Esophagus muscularis mucosa (tissue), 4 donors: ENCODE measurements around the gene ZNF490. TPM values are rescaled to one million over a fixed set of nuclear protein-coding genes. Genes with fewer than 3 reads are reported as not detected.
A peak's percentile ranks its signal among the peaks of the same experiment; 100 is the strongest.

Experiments used
- DNase-seq: peaks from one replicate; pipeline ENCODE4 v3.0.0-alpha.2; 2017; ENCODE audit errors: extremely low spot score
- H3K27ac ChIP-seq, 4 donors: fragments of 200-600 bp; sonication (generic); replicated peaks in 1 of 4; 1 replicate in 3 of 4; 2 replicates in 1 of 4; pipeline ENCODE4 v1.5.1; 2016 to 2019; ENCODE audit warnings: mild to moderate bottlenecking in 1 of 4
- H3K27me3 ChIP-seq, 4 donors: fragments of 200-600 bp; sonication (generic); one replicate each; pipeline versions ENCODE4 v1.5.1 to v1.6.0; 2016 to 2019
- H3K36me3 ChIP-seq, 4 donors: fragments of 200-600 bp; sonication (generic); one replicate each; pipeline ENCODE4 v1.5.1; 2016 to 2019
- H3K4me1 ChIP-seq, 4 donors: fragments of 200-600 bp; sonication (generic); one replicate each; pipeline ENCODE4 v1.5.1; 2016 to 2019
- H3K4me3 ChIP-seq, 4 donors: fragments of 200-600 bp; sonication (generic); 1 replicate in 2 of 4; 2 replicates in 2 of 4; pipeline ENCODE4 v1.5.1; 2016 to 2019; ENCODE audit warnings: mild to moderate bottlenecking in 4 of 4, moderate library complexity in 1 of 4
- H3K9me3 ChIP-seq, 4 donors: fragments of 200-600 bp; sonication (generic); 1 replicate in 3 of 4; 2 replicates in 1 of 4; pipeline ENCODE4 v1.5.1; 2016 to 2019
- EP300 ChIP-seq: sonication (generic); formaldehyde crosslinking; IDR thresholded peaks from one replicate; pipeline ENCODE4 v1.6.1; 2017; ENCODE audit warnings: antibody characterized with exemption
- POLR2A ChIP-seq: fragments of 450-650 bp; IDR thresholded peaks from one replicate; pipeline ENCODE4 v1.6.1; 2017; ENCODE audit warnings: antibody characterized with exemption, moderate library complexity, mild to moderate bottlenecking, low read depth
- POLR2AphosphoS5 ChIP-seq, 2 donors: sonication (generic); formaldehyde crosslinking; IDR thresholded peaks; one replicate each; pipeline ENCODE4 v1.6.1; 2017; ENCODE audit warnings: antibody characterized with exemption in 2 of 2
- WGBS: methylation state at CpG from one replicate; pipeline ENCODE4 v1.1.5; 2018; 5-methylcytosine and 5-hydroxymethylcytosine counted together
- intact Hi-C: fragments of 100-400 bp; cut with DNase I; formaldehyde crosslinking; loops from one replicate; pipeline ENCODE4 v1.15.1; 2023
- total RNA-seq, 4 donors: library from RNA; depleted of rRNA; stranded (reverse); fragments of >200 nt; gene quantifications; one replicate each; pipeline versions ENCODE4 v1.1.0 to v1.2.1, GENCODE V29; 2016
- TF ChIP-seq, protein P1 (sequence below), 3 experiments: fragments of 200-600 bp in 2 of 3; fragments of 450-650 bp in 1 of 3; sonication (generic) in 2 of 3; IDR thresholded peaks; one replicate each; pipeline ENCODE4 v1.5.1; 2017 to 2019; ENCODE audit warnings: antibody characterized with exemption in 3 of 3, mild to moderate bottlenecking in 2 of 3, moderate library complexity in 1 of 3

The ZNF490 gene
- total RNA-seq, 4 donors from 2014 or later: 3.3 to 6.7 (median 5.3) TPM

- Histone ChIP-seq H3K4me3 (no peak overlapping the region), H3K27ac (no peak overlapping the region), H3K9me3 (no peaks in the 10 kb centered on the region), H3K4me1 (no peaks in the 10 kb centered on the region), H3K27me3 (no peaks in the 10 kb centered on the region), H3K36me3 (peaks cover 5 to 39% (median 27%) of the 10 kb centered on the region in 4 donors)
- intact Hi-C loops: no loop called here
- TF ChIP-seq POLR2AphosphoS5 (IDR thresholded peaks at IDR 0.05) (no peak), EP300 (no peak)
- TF ChIP-seq, protein P1, sequence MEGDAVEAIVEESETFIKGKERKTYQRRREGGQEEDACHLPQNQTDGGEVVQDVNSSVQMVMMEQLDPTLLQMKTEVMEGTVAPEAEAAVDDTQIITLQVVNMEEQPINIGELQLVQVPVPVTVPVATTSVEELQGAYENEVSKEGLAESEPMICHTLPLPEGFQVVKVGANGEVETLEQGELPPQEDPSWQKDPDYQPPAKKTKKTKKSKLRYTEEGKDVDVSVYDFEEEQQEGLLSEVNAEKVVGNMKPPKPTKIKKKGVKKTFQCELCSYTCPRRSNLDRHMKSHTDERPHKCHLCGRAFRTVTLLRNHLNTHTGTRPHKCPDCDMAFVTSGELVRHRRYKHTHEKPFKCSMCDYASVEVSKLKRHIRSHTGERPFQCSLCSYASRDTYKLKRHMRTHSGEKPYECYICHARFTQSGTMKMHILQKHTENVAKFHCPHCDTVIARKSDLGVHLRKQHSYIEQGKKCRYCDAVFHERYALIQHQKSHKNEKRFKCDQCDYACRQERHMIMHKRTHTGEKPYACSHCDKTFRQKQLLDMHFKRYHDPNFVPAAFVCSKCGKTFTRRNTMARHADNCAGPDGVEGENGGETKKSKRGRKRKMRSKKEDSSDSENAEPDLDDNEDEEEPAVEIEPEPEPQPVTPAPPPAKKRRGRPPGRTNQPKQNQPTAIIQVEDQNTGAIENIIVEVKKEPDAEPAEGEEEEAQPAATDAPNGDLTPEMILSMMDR (IDR thresholded peaks at IDR 0.05): no peak
- DNase-seq: no peak
- 65% methylated on average over 27 of the region's 38 CpGs for WGBS
Measured at GRCh38 chr19:12596927-12597548, 13.6 kb downstream of the ZNF490 start.

GRCh38 chr19:12596485-12596884 lies 14.1 kb downstream of the ZNF490 start:
- intact Hi-C loops: no loop called here
- 89% methylated on average over 11 of the region's 11 CpGs for WGBS
- no peak for DNase-seq
- Histone ChIP-seq H3K9me3 (no peaks in the 10 kb centered on the region), H3K36me3 (peaks cover 4 to 39% (median 27%) of the 10 kb centered on the region in 4 donors), H3K27ac (no peak overlapping the region), H3K4me3 (no peak overlapping the region), H3K4me1 (no peaks in the 10 kb centered on the region), H3K27me3 (no peaks in the 10 kb centered on the region)
- TF ChIP-seq EP300: no peak
- TF ChIP-seq, protein P1 (IDR thresholded peaks at IDR 0.05): no peak
- TF ChIP-seq POLR2A: no peak
- TF ChIP-seq POLR2AphosphoS5 (IDR thresholded peaks at IDR 0.05): no peak

- H3K4me3 ChIP-seq: no peak overlapping the region
- H3K9me3 ChIP-seq: peaks cover 0 to 19% (median 5%) of the 10 kb centered on the region in 4 donors
- TF ChIP-seq, protein P1 (IDR thresholded peaks at IDR 0.05): no peak
- no peak for TF ChIP-seq EP300
- no peak for TF ChIP-seq POLR2AphosphoS5 (IDR thresholded peaks at IDR 0.05)
- TF ChIP-seq POLR2A: no peak
- H3K4me1 ChIP-seq: peaks cover 0 to 13% (median 9%) of the 10 kb centered on the region in 4 donors
- peaks cover 32 to 57% (median 40%) of the 10 kb centered on the region in 4 donors for H3K36me3 ChIP-seq
- DNase-seq: no peak
- intact Hi-C loops: no loop called here
- H3K27ac ChIP-seq: peak overlapping the region in 3 of 4 donors; percentile 31 to 69 (median 66)
- WGBS: 99% methylated on average over 9 of the region's 9 CpGs
- H3K27me3 ChIP-seq: no peaks in the 10 kb centered on the region
Measured at GRCh38 chr19:12581100-12581499, 29.5 kb downstream of the ZNF490 start.

DNA sequence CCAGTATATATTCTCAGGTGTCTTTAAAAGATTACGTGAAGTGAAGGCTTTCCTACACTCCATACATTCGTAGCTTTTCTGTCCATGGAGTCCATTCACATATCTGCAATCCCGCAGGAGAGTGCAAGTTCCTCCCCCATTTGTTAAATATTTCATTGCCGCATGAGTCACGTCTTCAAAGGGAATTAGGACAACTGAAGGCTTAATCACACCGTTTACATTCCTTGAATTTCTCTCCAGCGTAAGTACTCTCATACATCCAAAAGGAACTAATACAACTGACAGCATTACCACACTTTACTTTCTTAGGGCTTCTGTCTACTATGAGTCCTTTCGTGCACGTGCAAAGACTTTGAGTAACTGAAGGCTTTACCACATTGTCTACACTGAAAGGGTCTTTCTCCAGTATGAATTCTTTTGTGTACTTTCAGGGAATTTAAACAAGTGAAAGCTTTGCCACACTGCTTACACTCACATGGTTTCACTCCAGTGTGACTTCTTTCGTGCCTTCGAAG lies 30.4 kb downstream of the ZNF490 start:
- TF ChIP-seq POLR2AphosphoS5 (IDR thresholded peaks at IDR 0.05) (peak in 1 of 2 donors; percentile 72), EP300 (no peak)
- TF ChIP-seq, protein P1 (IDR thresholded peaks at IDR 0.05): no peak
- no peak for DNase-seq
- H3K27ac ChIP-seq: peak overlapping the region; percentile 31 to 69 (median 59)
- intact Hi-C loops: no loop called here
- no peaks in the 10 kb centered on the region for H3K27me3 ChIP-seq
- peaks cover 0 to 13% (median 9%) of the 10 kb centered on the region in 4 donors for H3K4me1 ChIP-seq
- H3K4me3 ChIP-seq: no peak overlapping the region
- H3K36me3 ChIP-seq: peaks cover 32 to 57% (median 40%) of the 10 kb centered on the region in 4 donors
- peaks cover 0 to 19% (median 5%) of the 10 kb centered on the region in 4 donors for H3K9me3 ChIP-seq
- 58% methylated on average over 11 of the region's 11 CpGs for WGBS
